HepG2 (cell line): Measurements from ENCODE around the gene KRT13. TPM values are rescaled to one million over a fixed set of nuclear protein-coding genes. Genes with fewer than 3 reads are reported as not detected.

ENCODE experiments used
- ATAC-seq: fragments of 200-7000 bp; cut with Tn5 transposase; 3 replicates; pipeline ENCODE4 v1.9.1; 2020; ENCODE audit warnings: mild to moderate bottlenecking, moderate library complexity
- BruUV-seq: library from RNA; stranded (reverse); fragments of 400-500 nt; replicated peaks from 2 replicates; lab custom pipeline; 2021; lab: Mats Ljungman, UMichigan
- CTCF ChIA-PET: fragments of 300-600 bp; formaldehyde crosslinking; extraction: SDS; loops from one replicate; lab custom pipeline; 2021; ENCODE audit warnings: low total read pairs, inconsistent platforms, low intra/inter-chr PET ratio; lab: Yijun Ruan, JAX
- POLR2A ChIA-PET: fragments of 350-600 bp; sonication (Branson Sonifier 250); formaldehyde crosslinking; loops from one replicate; lab custom pipeline; 2020; ENCODE audit warnings: antibody characterized with exemption, inconsistent platforms; lab: Yijun Ruan, JAX
- DNase-seq: peaks from one replicate; pipeline ENCODE4 v3.0.0-alpha.2; 2015; ENCODE audit warnings: low spot score
- FAIRE-seq: peaks from 3 replicates; lab custom pipeline; 2011; peaks lifted over from hg19 to GRCh38; lab: Jason Lieb, UNC
- H2AFZ ChIP-seq: one replicate; pipeline ENCODE4 v1.6.1; 2011; ENCODE audit warnings: low read length, inconsistent platforms
- H3K27ac ChIP-seq: fragments of 300-600 bp; 3 replicates; pipeline ENCODE4 v1.8.0; 2011; ENCODE audit warnings: mixed run types, mild to moderate bottlenecking, mixed read lengths, low read length, inconsistent platforms; ENCODE audit not compliant: insufficient read depth; ENCODE audit errors: extremely low read length
- H3K27me3 ChIP-seq, 2 experiments: fragments of 200-600 bp in 1 of 2; 2 replicates in 1 of 2; 3 replicates in 1 of 2; pipeline versions ENCODE4 v1.6.0 to v1.8.0; 2011; ENCODE audit warnings: low read length in 2 of 2, mild to moderate bottlenecking in 2 of 2, moderate library complexity in 2 of 2, inconsistent platforms in 1 of 2; ENCODE audit not compliant: insufficient read depth in 2 of 2, control insufficient read depth in 1 of 2
- H3K36me3 ChIP-seq, 2 experiments: fragments of 200-600 bp in 1 of 2; replicated peaks in 1 of 2; 2 replicates in 1 of 2; 3 replicates in 1 of 2; pipeline versions ENCODE4 v1.5.1 to v1.8.0; 2011; ENCODE audit warnings: low read length in 2 of 2, inconsistent platforms in 1 of 2; ENCODE audit not compliant: insufficient read depth in 2 of 2, control insufficient read depth in 1 of 2
- H3K4me1 ChIP-seq: 2 replicates; pipeline ENCODE4 v1.5.1; 2012; ENCODE audit warnings: low read length, inconsistent platforms; ENCODE audit not compliant: insufficient read depth
- H3K4me2 ChIP-seq: 2 replicates; pipeline ENCODE4 v1.6.0; 2011; ENCODE audit warnings: low read depth, low read length, inconsistent platforms
- H3K4me3 ChIP-seq, 3 experiments: fragments of 200-600 bp in 1 of 3; sonication (generic), shearing (Covaris generic) in 1 of 3; replicated peaks in 1 of 3; 2 replicates each; pipeline ENCODE4 v1.5.1; 2011 to 2016; ENCODE audit warnings: low read length in 3 of 3, inconsistent platforms in 2 of 3, low read depth in 2 of 3, mild to moderate bottlenecking in 2 of 3, control low read depth in 1 of 3, mixed read lengths in 1 of 3; ENCODE audit not compliant: insufficient read depth in 1 of 3
- H3K79me2 ChIP-seq: one replicate; pipeline ENCODE4 v1.6.1; 2011; ENCODE audit warnings: low read length, inconsistent platforms; ENCODE audit not compliant: insufficient read depth
- H3K9ac ChIP-seq: 2 replicates; pipeline ENCODE4 v1.6.0; 2011; ENCODE audit warnings: mild to moderate bottlenecking, low read depth, low read length, inconsistent platforms; ENCODE audit not compliant: insufficient read depth
- H3K9me3 ChIP-seq: 2 replicates; pipeline ENCODE4 v1.5.1; 2012; ENCODE audit warnings: mild to moderate bottlenecking, low read length
- H4K20me1 ChIP-seq: 2 replicates; pipeline ENCODE4 v1.6.0; 2011; ENCODE audit warnings: inconsistent platforms, mild to moderate bottlenecking, low read length, moderate library complexity; ENCODE audit not compliant: insufficient read depth
- ATF2 ChIP-seq: sonication (generic); formaldehyde crosslinking; IDR thresholded peaks from 2 replicates; pipeline ENCODE4 v1.4.0; 2020; ENCODE audit warnings: missing genetic modification reagents
- BRD4 ChIP-seq: sonication (generic); formaldehyde crosslinking; IDR thresholded peaks from 2 replicates; pipeline ENCODE4 v1.4.0; 2020; ENCODE audit warnings: missing genetic modification reagents
- HNF1A ChIP-seq, 2 experiments: sonication (generic) in 1 of 2; formaldehyde crosslinking in 1 of 2; IDR thresholded peaks; 2 replicates each; pipeline versions ENCODE4 v1.4.0 to v1.6.1; 2016 to 2020; ENCODE audit warnings: borderline replicate concordance in 1 of 2, low read depth in 1 of 2, mild to moderate bottlenecking in 1 of 2, missing genetic modification reagents in 1 of 2
- ZNF770 ChIP-seq: sonication (generic); formaldehyde crosslinking; IDR thresholded peaks from 2 replicates; pipeline ENCODE4 v1.5.0; 2020; ENCODE audit warnings: mild to moderate bottlenecking, missing genetic modification reagents
- WGBS: methylation state at CpG from one replicate; pipeline ENCODE4 v1.1.6; 2017; ENCODE audit warnings: low lambda C conversion rate; 5-methylcytosine and 5-hydroxymethylcytosine counted together
- in situ Hi-C: cut with HindIII; loops from 2 replicates; pipeline ENCODE4 v1.10.0; 2017; ENCODE audit warnings: low pct_unique_long_range_greater_than_20kb; ENCODE audit not compliant: extremely low pct_ligation_motif_present
- intact Hi-C: fragments of 100-400 bp; cut with micrococcal nuclease; formaldehyde crosslinking; loops from one replicate; pipeline ENCODE4 v1.10.0; 2022; ENCODE audit not compliant: unreplicated experiment
- polyA plus RNA-seq, 8 experiments: library from polyadenylated mRNA; depleted of rRNA in 3 of 8; stranded (reverse) in 7 of 8; unstranded in 1 of 8; fragments of >200 nt; fragmentation: Illumina TruSeq in 4 of 8; extraction: Trizol in 4 of 8; gene quantifications; 2 replicates each; pipeline versions ENCODE4 v1.2.1 to v1.2.3, GENCODE V29; 2011 to 2016; ENCODE audit warnings: low read depth in 4 of 8, missing spikeins in 1 of 8, mixed read lengths in 1 of 8; ENCODE audit not compliant: insufficient read depth in 1 of 8
- total RNA-seq, 5 experiments: library from RNA; depleted of rRNA; stranded (reverse); fragments of >200 nt; fragmentation: Illumina TruSeq; extraction: Trizol; gene quantifications; 2 replicates each; pipeline ENCODE4 v1.2.3, GENCODE V29; 2016; ENCODE audit warnings: low read depth in 1 of 5

The KRT13 gene
- total and polyA plus RNA-seq, 2 of the 13 experiments (the other 11 are each of a cell fraction or from before 2014, with no cell fraction given), result not detected

GRCh38 chr17:41544935-41545334, 39.5 kb upstream of the KRT13 start:
- no peak for ATAC-seq
- no peaks in the 10 kb centered on the region for H3K36me3 ChIP-seq
- no peaks in the 10 kb centered on the region for H3K79me2 ChIP-seq
- H3K9me3 ChIP-seq, result no peaks in the 10 kb centered on the region
- no peak for TF ChIP-seq BRD4 (CRISPR knock-in tag)
- TF ChIP-seq ZNF770 (CRISPR knock-in tag), result peak; percentile 48; the same call in 1 of the 2 replicates
- TF ChIP-seq, all 625 proteins: peak for 1
- POLR2A ChIA-PET, result interaction anchor here (1.0 to 1.3 kb wide), 3 partner anchors 16 to 144 kb away, joined by 3 to 19 read pairs (median 6); partner anchors contain the start of genes EIF1 and KRT19
- Histone ChIP-seq H4K20me1 (no peaks in the 10 kb centered on the region), H3K9ac (no peak overlapping the region), H3K27me3 (peaks cover 2 to 14% of the 10 kb centered on the region in 2 experiments; a peak in 1 of 5 replicates), H3K4me2 (peak overlapping the region; percentile 76), H3K4me1 (peaks cover 57% of the 10 kb centered on the region), H3K27ac (no peak overlapping the region), H3K4me3 (0 out of 6 replicates have a peak overlapping the region, but pooled peaks of 1 of the 3 experiments have one; percentile 47), H2AFZ (no peak overlapping the region)
- intact Hi-C loops, result no loop called here
- FAIRE-seq (no peak), DNase-seq (no peak)
- CTCF ChIA-PET, result no interaction called here
- no TSS peak for BruUV-seq
- WGBS, result 49% methylated on average over 5 of the region's 5 CpGs
- in situ Hi-C loops, result loop anchor here (5.0 kb wide), 2 partner anchors 58 to 117 kb away; partner anchors contain the start of gene KRT36

- Histone ChIP-seq H4K20me1 (no peaks in the 10 kb centered on the region), H3K27me3 (peaks cover 2 to 14% of the 10 kb centered on the region in 2 experiments; a peak in 1 of 5 replicates), H3K79me2 (no peaks in the 10 kb centered on the region), H3K9ac (0 out of 2 replicates have a peak overlapping the region, but pooled peaks have one; percentile 24), H3K4me1 (peaks cover 57% of the 10 kb centered on the region), H3K4me2 (peak overlapping the region; percentile 76), H3K4me3 (peak overlapping the region; percentile 20 to 47 (median 22); a peak in 3 of 6 replicates), H3K36me3 (no peaks in the 10 kb centered on the region), H3K27ac (no peak overlapping the region), H2AFZ (peak overlapping the region; percentile 47), H3K9me3 (no peaks in the 10 kb centered on the region)
- CTCF ChIA-PET, result no interaction called here
- intact Hi-C loops, result no loop called here
- FAIRE-seq (peak; percentile 65), ATAC-seq (peak; percentile 33; the same call in 2 of the 3 replicates), DNase-seq (peak; percentile 79)
- POLR2A ChIA-PET, result interaction anchor here (1.0 to 1.3 kb wide), 3 partner anchors 15 to 144 kb away, joined by 3 to 19 read pairs (median 6); partner anchors contain the start of genes EIF1 and KRT19
- 0% methylated on average over 5 of the region's 5 CpGs for WGBS
- in situ Hi-C loops, result no loop called here
- BruUV-seq, result no TSS peak
- TF ChIP-seq HNF1A (IDR thresholded peaks at IDR 0.05; ENCODE audit: low read depth), result peak; percentile 53
- peak; percentile 69 for TF ChIP-seq HNF1A (CRISPR knock-in tag; IDR thresholded peaks at IDR 0.05; ENCODE audit: borderline replicate concordance)
- TF ChIP-seq ATF2 (CRISPR knock-in tag), result no peak
Observed at GRCh38 chr17:41544491-41544892, 39.1 kb upstream of the KRT13 start.
